MM.1S (cell line): Measurements from ENCODE around the gene SHD.
A peak's percentile ranks its signal among the peaks of the same experiment; 100 is the strongest.
"Not testable (repeated sequence)": the region's sequence is repeated elsewhere in the genome, so short reads cannot be mapped to it uniquely, and the experiment has no call there.

Experiments used
- DNase-seq: peaks from one replicate; pipeline ENCODE4 v3.0.0-alpha.2; 2015
- H2AFZ ChIP-seq: fragments of 300-600 bp; sonication (generic); 2 replicates; pipeline ENCODE4 v1.6.0; 2016; ENCODE audit warnings: antibody characterized with exemption, low read length
- H3F3A ChIP-seq: fragments of 300-600 bp; sonication (generic); 2 replicates; pipeline ENCODE4 v1.6.1; 2016; ENCODE audit warnings: mild to moderate bottlenecking, antibody characterized with exemption, low read length, moderate library complexity, mixed read lengths; ENCODE audit not compliant: insufficient read depth
- H3K27ac ChIP-seq: fragments of 300-600 bp; sonication (generic); 2 replicates; pipeline ENCODE4 v1.5.1; 2016; ENCODE audit warnings: mild to moderate bottlenecking, low read length
- H3K27me3 ChIP-seq: fragments of 300-600 bp; sonication (generic); replicated peaks from 2 replicates; pipeline ENCODE4 v1.6.0; 2016; ENCODE audit warnings: low read length; ENCODE audit not compliant: insufficient read depth
- H3K36me3 ChIP-seq: fragments of 300-600 bp; sonication (generic); replicated peaks from 2 replicates; pipeline ENCODE4 v1.6.1; 2016; ENCODE audit warnings: mild to moderate bottlenecking, low read length, mixed read lengths; ENCODE audit not compliant: insufficient read depth
- H3K4me1 ChIP-seq: fragments of 300-600 bp; sonication (generic); 2 replicates; pipeline ENCODE4 v1.6.1; 2016; ENCODE audit warnings: low read length, mixed read lengths
- H3K4me2 ChIP-seq: fragments of 300-600 bp; sonication (generic); 2 replicates; pipeline ENCODE4 v1.6.0; 2016; ENCODE audit warnings: low read depth, low read length
- H3K4me3 ChIP-seq: fragments of 300-600 bp; sonication (generic); 2 replicates; pipeline ENCODE4 v1.5.1; 2016; ENCODE audit warnings: low read length, mixed read lengths
- H3K79me2 ChIP-seq: fragments of 300-600 bp; sonication (generic); 2 replicates; pipeline ENCODE4 v1.6.1; 2016; ENCODE audit warnings: mixed run types, low read length, mixed read lengths
- H3K9ac ChIP-seq: fragments of 300-600 bp; sonication (generic); 2 replicates; pipeline ENCODE4 v1.6.1; 2016; ENCODE audit warnings: low read length, mixed read lengths
- H3K9me2 ChIP-seq: fragments of 300-600 bp; sonication (generic); replicated peaks from 2 replicates; pipeline ENCODE4 v1.6.1; 2016; ENCODE audit warnings: mild to moderate bottlenecking, low read length, mixed read lengths; ENCODE audit not compliant: insufficient read depth
- H3K9me3 ChIP-seq: fragments of 300-600 bp; sonication (generic); replicated peaks from 2 replicates; pipeline ENCODE4 v1.6.1; 2016; ENCODE audit warnings: mild to moderate bottlenecking, low read length, mixed read lengths; ENCODE audit not compliant: insufficient read depth
- H4K20me1 ChIP-seq: fragments of 300-600 bp; sonication (generic); 2 replicates; pipeline ENCODE4 v1.6.1; 2016; ENCODE audit warnings: mild to moderate bottlenecking, low read length, moderate library complexity, mixed read lengths; ENCODE audit not compliant: insufficient read depth
- CTCF ChIP-seq: fragments of 300-600 bp; sonication (generic); IDR thresholded peaks from 2 replicates; pipeline ENCODE4 v1.5.1; 2016; ENCODE audit warnings: antibody characterized with exemption, low read length, mixed read lengths
- EZH2 ChIP-seq: fragments of 300-600 bp; sonication (generic); optimal IDR thresholded peaks from 2 replicates; pipeline ENCODE3; 2017; ENCODE audit warnings: low read depth, mild to moderate bottlenecking, antibody characterized with exemption, low read length, mixed read lengths
- EZH2phosphoT487 ChIP-seq: fragments of 300-600 bp; sonication (generic); IDR thresholded peaks from 2 replicates; pipeline ENCODE4 v1.6.1; 2018; ENCODE audit warnings: antibody characterized with exemption, low read length

Gene SHD

GRCh38 chr19:4234862-4235201, 44.2 kb upstream of the SHD start:
- Histone ChIP-seq H3F3A (no peaks in the 10 kb centered on the region), H3K4me2 (no peak overlapping the region), H3K9me3 (no peaks in the 10 kb centered on the region), H3K36me3 (no peaks in the 10 kb centered on the region), H3K4me1 (no peaks in the 10 kb centered on the region), H3K9me2 (no peaks in the 10 kb centered on the region), H3K9ac (no peak overlapping the region), H2AFZ (no peak overlapping the region), H3K79me2 (no peaks in the 10 kb centered on the region), H3K27ac (no peak overlapping the region), H3K27me3 (peaks cover 87% of the 10 kb centered on the region), H4K20me1 (no peaks in the 10 kb centered on the region), H3K4me3 (no peak overlapping the region)
- no peak for TF ChIP-seq CTCF
- TF ChIP-seq EZH2: no peak
- no peak for TF ChIP-seq EZH2phosphoT487
- no peak for DNase-seq

GRCh38 chr19:4237510-4237909, 41.6 kb upstream of the SHD start:
- not testable (repeated sequence) for H3K79me2 ChIP-seq, H3F3A ChIP-seq, H3K4me3 ChIP-seq, H3K9ac ChIP-seq, H3K36me3 ChIP-seq, DNase-seq, H4K20me1 ChIP-seq, H3K27ac ChIP-seq, H3K9me3 ChIP-seq, H2AFZ ChIP-seq, H3K4me1 ChIP-seq, H3K4me2 ChIP-seq, H3K9me2 ChIP-seq
- H3K27me3 ChIP-seq: peaks cover 71% of the 10 kb centered on the region

- DNase-seq: no peak
- no peaks in the 10 kb centered on the region for H3K9me3 ChIP-seq
- no peak overlapping the region for H3K9ac ChIP-seq
- H3K27me3 ChIP-seq: peaks cover 58% of the 10 kb centered on the region
- no peaks in the 10 kb centered on the region for H4K20me1 ChIP-seq
- H3K27ac ChIP-seq: no peak overlapping the region
- no peaks in the 10 kb centered on the region for H3K9me2 ChIP-seq
- TF ChIP-seq CTCF: no peak
- no peak for TF ChIP-seq EZH2
- no peak for TF ChIP-seq EZH2phosphoT487
- peaks cover 5% of the 10 kb centered on the region; the same call in 1 of the 2 replicates for H3F3A ChIP-seq
- no peak overlapping the region for H2AFZ ChIP-seq
- H3K36me3 ChIP-seq: no peaks in the 10 kb centered on the region
- H3K4me1 ChIP-seq: 0 out of 2 replicates have a peak, but pooled peaks cover 8% of the 10 kb centered on the region
- H3K79me2 ChIP-seq: no peaks in the 10 kb centered on the region
- H3K4me3 ChIP-seq: no peak overlapping the region
- H3K4me2 ChIP-seq: no peak overlapping the region
Observed at GRCh38 chr19:4238831-4239230, 40.2 kb upstream of the SHD start.

- Histone ChIP-seq H3K4me1 (peaks cover 13% of the 10 kb centered on the region; the same call in 1 of the 2 replicates), H3K9me2 (no peaks in the 10 kb centered on the region), H3K4me3 (no peak overlapping the region), H2AFZ (no peak overlapping the region), H3F3A (peaks cover 5% of the 10 kb centered on the region; the same call in 1 of the 2 replicates), H3K36me3 (no peaks in the 10 kb centered on the region), H3K27me3 (peaks cover 31% of the 10 kb centered on the region), H3K4me2 (peak overlapping the region; percentile 43), H3K9me3 (no peaks in the 10 kb centered on the region), H3K27ac (peak overlapping the region; percentile 51; the same call in 1 of the 2 replicates), H3K9ac (no peak overlapping the region; the same call in 1 of the 2 replicates), H4K20me1 (no peaks in the 10 kb centered on the region), H3K79me2 (no peaks in the 10 kb centered on the region)
- TF ChIP-seq EZH2 (no peak), CTCF (no peak), EZH2phosphoT487 (no peak)
- no peak for DNase-seq
Observed at GRCh38 chr19:4241824-4242430, 37.1 kb upstream of the SHD start.

GRCh38 chr19:4245938-4246337, 33.1 kb upstream of the SHD start:
- H3K36me3 ChIP-seq, DNase-seq, H3K9me2 ChIP-seq, H3K9me3 ChIP-seq, H4K20me1 ChIP-seq, H3K27ac ChIP-seq, H3F3A ChIP-seq, H3K9ac ChIP-seq, H3K27me3 ChIP-seq: not testable (repeated sequence)
- Histone ChIP-seq H3K4me3 (peak overlapping the region; percentile 74; the same call in 1 of the 2 replicates), H3K79me2 (peaks cover 23% of the 10 kb centered on the region), H3K4me2 (peak overlapping the region; percentile 77; the same call in 1 of the 2 replicates), H2AFZ (peak overlapping the region; percentile 95), H3K4me1 (peaks cover 21% of the 10 kb centered on the region; the same call in 1 of the 2 replicates)
